A549 (cell line): ENCODE results near the gene CCN6.

ENCODE experiments used
- CEBPB ChIP-seq, 2 experiments: fragments of >200 bp in 1 of 2; sonication (Bioruptor Twin) in 1 of 2; formaldehyde crosslinking in 1 of 2; IDR thresholded peaks; 2 replicates each; pipeline ENCODE4 v1.6.1; 2012 to 2016
- TF ChIP-seq, protein P1 (sequence below): fragments of >200 bp; sonication (Bioruptor Twin); formaldehyde crosslinking; IDR thresholded peaks from 3 replicates; pipeline ENCODE4 v1.5.1; 2016

GRCh38 chr6:112118034-112118433 is 64.1 kb downstream of the CCN6 start:
- no peak for TF ChIP-seq CEBPB (IDR thresholded peaks at IDR 0.05)
- TF ChIP-seq, protein P1, sequence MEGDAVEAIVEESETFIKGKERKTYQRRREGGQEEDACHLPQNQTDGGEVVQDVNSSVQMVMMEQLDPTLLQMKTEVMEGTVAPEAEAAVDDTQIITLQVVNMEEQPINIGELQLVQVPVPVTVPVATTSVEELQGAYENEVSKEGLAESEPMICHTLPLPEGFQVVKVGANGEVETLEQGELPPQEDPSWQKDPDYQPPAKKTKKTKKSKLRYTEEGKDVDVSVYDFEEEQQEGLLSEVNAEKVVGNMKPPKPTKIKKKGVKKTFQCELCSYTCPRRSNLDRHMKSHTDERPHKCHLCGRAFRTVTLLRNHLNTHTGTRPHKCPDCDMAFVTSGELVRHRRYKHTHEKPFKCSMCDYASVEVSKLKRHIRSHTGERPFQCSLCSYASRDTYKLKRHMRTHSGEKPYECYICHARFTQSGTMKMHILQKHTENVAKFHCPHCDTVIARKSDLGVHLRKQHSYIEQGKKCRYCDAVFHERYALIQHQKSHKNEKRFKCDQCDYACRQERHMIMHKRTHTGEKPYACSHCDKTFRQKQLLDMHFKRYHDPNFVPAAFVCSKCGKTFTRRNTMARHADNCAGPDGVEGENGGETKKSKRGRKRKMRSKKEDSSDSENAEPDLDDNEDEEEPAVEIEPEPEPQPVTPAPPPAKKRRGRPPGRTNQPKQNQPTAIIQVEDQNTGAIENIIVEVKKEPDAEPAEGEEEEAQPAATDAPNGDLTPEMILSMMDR: no peak
